ENCODE measurements around the gene MIOX. TPM values are rescaled to one million over a fixed set of nuclear protein-coding genes. Genes with fewer than 3 reads are reported as not detected.

MIOX gene
- total RNA-seq, 1 experiment from 2014 or later, result not detected

- Histone ChIP-seq H3K27me3 (replicated peaks) (no peaks in the 10 kb centered on the region), H3K9me3 (replicated peaks) (no peaks in the 10 kb centered on the region), H3K4me3 (no peak overlapping the region), H3K36me3 (peaks cover 98% of the 10 kb centered on the region), H3K4me1 (replicated peaks) (no peaks in the 10 kb centered on the region), H3K27ac (no peak overlapping the region)
- no peak for DNase-seq (ENCODE audit: low read depth in 1 of 2, low spot score in 2 of 2)
Observed at GRCh38 chr22:50461979-50462540, 24.6 kb upstream of the MIOX start.

GRCh38 chr22:50463188-50463900, 23.3 kb upstream of the MIOX start:
- no peaks in the 10 kb centered on the region for H3K9me3 ChIP-seq (replicated peaks)
- no peaks in the 10 kb centered on the region for H3K27me3 ChIP-seq (replicated peaks)
- no peaks in the 10 kb centered on the region for H3K4me1 ChIP-seq (replicated peaks)
- no peak overlapping the region for H3K27ac ChIP-seq
- no peak overlapping the region for H3K4me3 ChIP-seq
- peaks cover 94% of the 10 kb centered on the region for H3K36me3 ChIP-seq
- DNase-seq (ENCODE audit: low read depth in 1 of 2, low spot score in 2 of 2), result no peak

GRCh38 chr22:50464451-50464850, 22.2 kb upstream of the MIOX start:
- no peak overlapping the region for H3K27ac ChIP-seq
- DNase-seq (ENCODE audit: low read depth in 1 of 2, low spot score in 2 of 2), result no peak
- no peaks in the 10 kb centered on the region for H3K27me3 ChIP-seq (replicated peaks)
- H3K9me3 ChIP-seq (replicated peaks), result no peaks in the 10 kb centered on the region
- peaks cover under 1% of the 10 kb centered on the region for H3K4me1 ChIP-seq (replicated peaks)
- no peak overlapping the region for H3K4me3 ChIP-seq
- H3K36me3 ChIP-seq, result peaks cover 86% of the 10 kb centered on the region

- H3K4me3 ChIP-seq, result no peak overlapping the region
Observed at GRCh38 chr22:50465066-50465930, 21.4 kb upstream of the MIOX start.

GRCh38 chr22:50467341-50467740, 19.3 kb upstream of the MIOX start:
- H3K4me3 ChIP-seq, result no peak overlapping the region
- no peak for DNase-seq (ENCODE audit: low read depth in 1 of 2, low spot score in 2 of 2)
- no peaks in the 10 kb centered on the region for H3K9me3 ChIP-seq (replicated peaks)
- no peak overlapping the region for H3K27ac ChIP-seq
- peaks cover 68% of the 10 kb centered on the region for H3K36me3 ChIP-seq
- H3K27me3 ChIP-seq (replicated peaks), result no peaks in the 10 kb centered on the region
- H3K4me1 ChIP-seq (replicated peaks), result peaks cover 14% of the 10 kb centered on the region

More at GRCh38 chr22:50465066-50465930, 21.4 kb upstream of the MIOX start:
- Histone ChIP-seq H3K27me3 (replicated peaks) (no peaks in the 10 kb centered on the region), H3K27ac (no peak overlapping the region), H3K9me3 (replicated peaks) (no peaks in the 10 kb centered on the region), H3K4me1 (replicated peaks) (peaks cover 9% of the 10 kb centered on the region), H3K36me3 (peaks cover 78% of the 10 kb centered on the region)
- DNase-seq (ENCODE audit: low read depth in 1 of 2, low spot score in 2 of 2), result no peak

- Histone ChIP-seq H3K36me3 (peaks cover 69% of the 10 kb centered on the region), H3K9me3 (replicated peaks) (no peaks in the 10 kb centered on the region), H3K27ac (no peak overlapping the region), H3K27me3 (replicated peaks) (no peaks in the 10 kb centered on the region), H3K4me1 (replicated peaks) (peaks cover 14% of the 10 kb centered on the region), H3K4me3 (no peak overlapping the region)
- no peak for DNase-seq (ENCODE audit: low read depth in 1 of 2, low spot score in 2 of 2)
Observed at GRCh38 chr22:50467773-50468440, 18.8 kb upstream of the MIOX start.

GRCh38 chr22:50468626-50469025, 18.0 kb upstream of the MIOX start:
- no peaks in the 10 kb centered on the region for H3K27me3 ChIP-seq (replicated peaks)
- H3K9me3 ChIP-seq (replicated peaks), result no peaks in the 10 kb centered on the region
- H3K36me3 ChIP-seq, result peaks cover 69% of the 10 kb centered on the region

GRCh38 chr22:50469377-50470305, 17.0 kb upstream of the MIOX start:
- Histone ChIP-seq H3K4me1 (replicated peaks) (peaks cover 26% of the 10 kb centered on the region), H3K27me3 (replicated peaks) (no peaks in the 10 kb centered on the region), H3K9me3 (replicated peaks) (no peaks in the 10 kb centered on the region), H3K4me3 (no peak overlapping the region), H3K27ac (no peak overlapping the region), H3K36me3 (peaks cover 66% of the 10 kb centered on the region)
- DNase-seq (ENCODE audit: low read depth in 1 of 2, low spot score in 2 of 2), result peak; percentile 24 to 68

More at GRCh38 chr22:50468626-50469025, 18.0 kb upstream of the MIOX start:
- Histone ChIP-seq H3K4me1 (replicated peaks) (peaks cover 20% of the 10 kb centered on the region), H3K27ac (no peak overlapping the region), H3K4me3 (no peak overlapping the region)
- no peak for DNase-seq (ENCODE audit: low read depth in 1 of 2, low spot score in 2 of 2)

- no peak overlapping the region for H3K4me3 ChIP-seq
- H3K27me3 ChIP-seq (replicated peaks), result no peaks in the 10 kb centered on the region
- H3K9me3 ChIP-seq (replicated peaks), result no peaks in the 10 kb centered on the region
- H3K36me3 ChIP-seq, result peaks cover 59% of the 10 kb centered on the region
- DNase-seq (ENCODE audit: low read depth in 1 of 2, low spot score in 2 of 2), result no peak
- no peak overlapping the region for H3K27ac ChIP-seq
- H3K4me1 ChIP-seq (replicated peaks), result peaks cover 32% of the 10 kb centered on the region
Observed at GRCh38 chr22:50470491-50470890, 16.2 kb upstream of the MIOX start.

- Histone ChIP-seq H3K27ac (no peak overlapping the region), H3K27me3 (replicated peaks) (no peaks in the 10 kb centered on the region), H3K4me3 (no peak overlapping the region), H3K4me1 (replicated peaks) (peaks cover 34% of the 10 kb centered on the region), H3K36me3 (peaks cover 51% of the 10 kb centered on the region), H3K9me3 (replicated peaks) (no peaks in the 10 kb centered on the region)
- DNase-seq (ENCODE audit: low read depth in 1 of 2, low spot score in 2 of 2), result no peak
Observed at GRCh38 chr22:50471197-50471847, 15.3 kb upstream of the MIOX start.

GRCh38 chr22:50471962-50472361, 14.7 kb upstream of the MIOX start:
- no peaks in the 10 kb centered on the region for H3K9me3 ChIP-seq (replicated peaks)
- peaks cover 44% of the 10 kb centered on the region for H3K36me3 ChIP-seq
- H3K4me3 ChIP-seq, result no peak overlapping the region
- H3K27ac ChIP-seq, result no peak overlapping the region
- no peaks in the 10 kb centered on the region for H3K27me3 ChIP-seq (replicated peaks)
- peaks cover 34% of the 10 kb centered on the region for H3K4me1 ChIP-seq (replicated peaks)
- DNase-seq (ENCODE audit: low read depth in 1 of 2, low spot score in 2 of 2), result no peak

GRCh38 chr22:50473088-50473487, 13.6 kb upstream of the MIOX start:
- no peak overlapping the region for H3K4me3 ChIP-seq
- DNase-seq (ENCODE audit: low read depth in 1 of 2, low spot score in 2 of 2), result no peak
- H3K36me3 ChIP-seq, result peaks cover 37% of the 10 kb centered on the region
- H3K27ac ChIP-seq, result no peak overlapping the region
- no peaks in the 10 kb centered on the region for H3K27me3 ChIP-seq (replicated peaks)
- peaks cover 34% of the 10 kb centered on the region for H3K4me1 ChIP-seq (replicated peaks)
- no peaks in the 10 kb centered on the region for H3K9me3 ChIP-seq (replicated peaks)
